Body of pancreas (tissue), 4 donors: Measurements from ENCODE around the gene B2M.

Source experiments
- POLR2A ChIP-seq, 3 donors: fragments of 450-650 bp; IDR thresholded peaks; one replicate each; pipeline ENCODE4 v1.6.1; 2016; ENCODE audit warnings: antibody characterized with exemption in 3 of 3, mild to moderate bottlenecking in 2 of 3
- TF ChIP-seq, protein P1 (sequence below), 7 experiments: fragments of 450-650 bp in 4 of 7; fragments of 200-600 bp in 3 of 7; sonication (generic) in 3 of 7; IDR thresholded peaks; one replicate each; pipeline ENCODE4 v1.5.1; 2016 to 2019; ENCODE audit warnings: antibody characterized with exemption in 7 of 7

DNA sequence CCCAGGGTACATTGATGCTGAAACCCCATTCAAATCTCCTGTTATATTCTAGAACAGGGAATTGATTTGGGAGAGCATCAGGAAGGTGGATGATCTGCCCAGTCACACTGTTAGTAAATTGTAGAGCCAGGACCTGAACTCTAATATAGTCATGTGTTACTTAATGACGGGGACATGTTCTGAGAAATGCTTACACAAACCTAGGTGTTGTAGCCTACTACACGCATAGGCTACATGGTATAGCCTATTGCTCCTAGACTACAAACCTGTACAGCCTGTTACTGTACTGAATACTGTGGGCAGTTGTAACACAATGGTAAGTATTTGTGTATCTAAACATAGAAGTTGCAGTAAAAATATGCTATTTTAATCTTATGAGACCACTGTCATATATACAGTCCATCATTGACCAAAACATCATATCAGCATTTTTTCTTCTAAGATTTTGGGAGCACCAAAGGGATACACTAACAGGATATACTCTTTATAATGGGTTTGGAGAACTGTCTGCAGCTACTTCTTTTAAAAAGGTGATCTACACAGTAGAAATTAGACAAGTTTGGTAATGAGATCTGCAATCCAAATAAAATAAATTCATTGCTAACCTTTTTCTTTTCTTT lies 5.8 kb downstream of the B2M start:
- TF ChIP-seq, protein P1, sequence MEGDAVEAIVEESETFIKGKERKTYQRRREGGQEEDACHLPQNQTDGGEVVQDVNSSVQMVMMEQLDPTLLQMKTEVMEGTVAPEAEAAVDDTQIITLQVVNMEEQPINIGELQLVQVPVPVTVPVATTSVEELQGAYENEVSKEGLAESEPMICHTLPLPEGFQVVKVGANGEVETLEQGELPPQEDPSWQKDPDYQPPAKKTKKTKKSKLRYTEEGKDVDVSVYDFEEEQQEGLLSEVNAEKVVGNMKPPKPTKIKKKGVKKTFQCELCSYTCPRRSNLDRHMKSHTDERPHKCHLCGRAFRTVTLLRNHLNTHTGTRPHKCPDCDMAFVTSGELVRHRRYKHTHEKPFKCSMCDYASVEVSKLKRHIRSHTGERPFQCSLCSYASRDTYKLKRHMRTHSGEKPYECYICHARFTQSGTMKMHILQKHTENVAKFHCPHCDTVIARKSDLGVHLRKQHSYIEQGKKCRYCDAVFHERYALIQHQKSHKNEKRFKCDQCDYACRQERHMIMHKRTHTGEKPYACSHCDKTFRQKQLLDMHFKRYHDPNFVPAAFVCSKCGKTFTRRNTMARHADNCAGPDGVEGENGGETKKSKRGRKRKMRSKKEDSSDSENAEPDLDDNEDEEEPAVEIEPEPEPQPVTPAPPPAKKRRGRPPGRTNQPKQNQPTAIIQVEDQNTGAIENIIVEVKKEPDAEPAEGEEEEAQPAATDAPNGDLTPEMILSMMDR (IDR thresholded peaks at IDR 0.05) = no peak
- TF ChIP-seq POLR2A (IDR thresholded peaks at IDR 0.05) = no peak
